Ishikawa (cell line): ENCODE results near the gene KDM4B.

Experiments
- CEBPB ChIP-seq: IDR thresholded peaks from 2 replicates; pipeline ENCODE4 v1.6.1; 2012
- CREB1 ChIP-seq: IDR thresholded peaks from 2 replicates; pipeline ENCODE4 v1.6.1; 2012; ENCODE audit warnings: low read depth
- EGR1 ChIP-seq: IDR thresholded peaks from 2 replicates; pipeline ENCODE4 v1.6.1; 2012
- EP300 ChIP-seq: IDR thresholded peaks from 2 replicates; pipeline ENCODE4 v1.6.1; 2012; ENCODE audit warnings: borderline replicate concordance
- FOXM1 ChIP-seq: IDR thresholded peaks from 2 replicates; pipeline ENCODE4 v1.6.1; 2012; ENCODE audit warnings: low read depth, borderline replicate concordance
- NFIC ChIP-seq: IDR thresholded peaks from 2 replicates; pipeline ENCODE4 v1.6.1; 2012
- RAD21 ChIP-seq: IDR thresholded peaks from 2 replicates; pipeline ENCODE4 v1.6.1; 2012; ENCODE audit warnings: low read depth
- REST ChIP-seq: IDR thresholded peaks from 2 replicates; pipeline ENCODE4 v1.6.1; 2012; ENCODE audit warnings: low read depth, mild to moderate bottlenecking
- TAF1 ChIP-seq: IDR thresholded peaks from 2 replicates; pipeline ENCODE4 v1.6.1; 2012; ENCODE audit warnings: low read depth, mild to moderate bottlenecking
- TCF12 ChIP-seq: IDR thresholded peaks from 2 replicates; pipeline ENCODE4 v1.6.1; 2012; ENCODE audit warnings: low read depth
- TEAD4 ChIP-seq: IDR thresholded peaks from 2 replicates; pipeline ENCODE4 v1.6.1; 2012
- YY1 ChIP-seq: IDR thresholded peaks from 2 replicates; pipeline ENCODE4 v1.6.1; 2012; ENCODE audit warnings: low read depth
- ZBTB7A ChIP-seq: IDR thresholded peaks from 2 replicates; pipeline ENCODE4 v1.6.1; 2012; ENCODE audit warnings: low read depth
- TF ChIP-seq, protein P1 (sequence below): IDR thresholded peaks from 2 replicates; pipeline ENCODE4 v1.6.1; 2012
- TF ChIP-seq, protein P2 (sequence below): IDR thresholded peaks from 2 replicates; pipeline ENCODE4 v1.6.1; 2012

The KDM4B gene

DNA sequence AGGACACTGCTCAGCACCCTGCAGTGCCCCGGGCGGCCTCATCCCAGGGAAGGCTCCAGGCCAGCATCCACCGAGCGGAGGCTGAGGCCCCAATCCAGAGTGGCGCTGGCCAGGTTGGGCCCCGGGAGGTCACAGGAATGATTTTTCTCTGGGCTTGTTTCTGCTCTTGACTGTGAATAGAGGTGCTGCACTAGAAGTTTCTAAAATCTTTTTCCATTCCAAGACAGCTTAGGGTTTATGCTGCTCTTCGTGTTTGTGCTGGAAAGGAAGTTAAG is 15.1 kb downstream of the KDM4B start:
- TF ChIP-seq CEBPB: no peak
- TF ChIP-seq TCF12: no peak
- TF ChIP-seq NFIC: no peak
- TF ChIP-seq CREB1: no peak
- no peak for TF ChIP-seq TEAD4
- no peak for TF ChIP-seq REST
- TF ChIP-seq, protein P1, sequence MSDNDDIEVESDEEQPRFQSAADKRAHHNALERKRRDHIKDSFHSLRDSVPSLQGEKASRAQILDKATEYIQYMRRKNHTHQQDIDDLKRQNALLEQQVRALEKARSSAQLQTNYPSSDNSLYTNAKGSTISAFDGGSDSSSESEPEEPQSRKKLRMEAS: no peak
- no peak for TF ChIP-seq EGR1
- TF ChIP-seq, protein P2, sequence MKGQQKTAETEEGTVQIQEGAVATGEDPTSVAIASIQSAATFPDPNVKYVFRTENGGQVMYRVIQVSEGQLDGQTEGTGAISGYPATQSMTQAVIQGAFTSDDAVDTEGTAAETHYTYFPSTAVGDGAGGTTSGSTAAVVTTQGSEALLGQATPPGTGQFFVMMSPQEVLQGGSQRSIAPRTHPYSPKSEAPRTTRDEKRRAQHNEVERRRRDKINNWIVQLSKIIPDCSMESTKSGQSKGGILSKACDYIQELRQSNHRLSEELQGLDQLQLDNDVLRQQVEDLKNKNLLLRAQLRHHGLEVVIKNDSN: no peak
- TF ChIP-seq YY1: no peak
- TF ChIP-seq ZBTB7A: no peak
- no peak for TF ChIP-seq FOXM1
- TF ChIP-seq RAD21: no peak
- TF ChIP-seq TAF1: no peak
- TF ChIP-seq EP300: no peak

DNA sequence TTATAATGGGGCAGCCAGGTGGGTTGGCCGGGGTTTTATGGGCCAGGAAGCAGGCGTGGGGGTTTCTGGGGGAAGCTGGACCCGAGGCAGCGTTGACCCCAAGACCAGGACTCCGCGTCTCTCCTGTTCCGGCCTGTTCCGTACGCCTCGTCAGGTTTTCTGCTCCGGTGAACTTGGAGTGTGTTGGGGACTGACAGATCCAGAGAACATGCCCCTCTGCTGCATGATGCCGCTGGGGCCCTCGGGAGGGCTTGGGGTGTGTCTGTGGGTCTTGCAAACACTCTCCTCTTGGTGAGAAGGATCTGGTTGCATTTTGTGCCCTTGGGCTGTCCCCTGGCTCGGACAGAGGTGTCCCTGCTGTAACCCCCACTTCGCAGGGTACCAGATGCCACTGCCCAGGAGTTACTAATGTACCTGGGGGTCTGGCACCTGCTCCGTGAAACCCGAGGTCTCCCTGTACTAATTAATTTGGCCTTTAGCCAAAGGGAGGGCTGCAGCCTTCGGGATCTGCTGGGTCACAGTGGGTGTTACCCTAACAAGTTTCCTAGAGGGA is 15.6 kb downstream of the KDM4B start:
- TF ChIP-seq FOXM1 (no peak), TAF1 (no peak), EGR1 (no peak), EP300 (no peak), ZBTB7A (no peak), YY1 (no peak), TCF12 (no peak), RAD21 (no peak), CEBPB (no peak), NFIC (no peak), TEAD4 (no peak), CREB1 (no peak), REST (no peak)
- TF ChIP-seq, protein P2: no peak
- TF ChIP-seq, protein P1: no peak

- no peak for TF ChIP-seq NFIC
- no peak for TF ChIP-seq REST
- no peak for TF ChIP-seq TEAD4
- TF ChIP-seq ZBTB7A: no peak
- no peak for TF ChIP-seq EGR1
- TF ChIP-seq TCF12: no peak
- TF ChIP-seq, protein P1: no peak
- no peak for TF ChIP-seq RAD21
- TF ChIP-seq, protein P2: no peak
- no peak for TF ChIP-seq CEBPB
- TF ChIP-seq EP300: no peak
- no peak for TF ChIP-seq YY1
- no peak for TF ChIP-seq CREB1
- no peak for TF ChIP-seq FOXM1
- no peak for TF ChIP-seq TAF1
Measured at GRCh38 chr19:4985551-4985991, 16.7 kb downstream of the KDM4B start.

- TF ChIP-seq TAF1 (no peak), YY1 (no peak), TEAD4 (no peak), CEBPB (no peak), REST (no peak), CREB1 (no peak), NFIC (no peak), TCF12 (no peak), RAD21 (no peak), EP300 (no peak)
- TF ChIP-seq, protein P2: no peak
- TF ChIP-seq, protein P1: no peak
Measured at GRCh38 chr19:4986056-4986455, 17.1 kb downstream of the KDM4B start.
